Gastroesophageal sphincter (tissue), 3 donors: ENCODE measurements around the gene LATS2.

Experiments used
- POLR2A ChIP-seq, 2 donors: fragments of 450-650 bp; IDR thresholded peaks; one replicate each; pipeline ENCODE4 v1.6.1; 2017; ENCODE audit warnings: antibody characterized with exemption in 2 of 2, mild to moderate bottlenecking in 2 of 2, moderate library complexity in 1 of 2
- POLR2AphosphoS5 ChIP-seq: sonication (generic); formaldehyde crosslinking; IDR thresholded peaks from one replicate; pipeline ENCODE4 v1.6.1; 2017; ENCODE audit warnings: antibody characterized with exemption
- TF ChIP-seq, protein P1 (sequence below), 4 experiments: fragments of 200-600 bp in 2 of 4; fragments of 450-650 bp in 2 of 4; sonication (generic) in 1 of 4; IDR thresholded peaks; one replicate each; pipeline ENCODE4 v1.5.1; 2017 to 2019; ENCODE audit warnings: antibody characterized with exemption in 4 of 4, mild to moderate bottlenecking in 2 of 4, moderate library complexity in 2 of 4

DNA sequence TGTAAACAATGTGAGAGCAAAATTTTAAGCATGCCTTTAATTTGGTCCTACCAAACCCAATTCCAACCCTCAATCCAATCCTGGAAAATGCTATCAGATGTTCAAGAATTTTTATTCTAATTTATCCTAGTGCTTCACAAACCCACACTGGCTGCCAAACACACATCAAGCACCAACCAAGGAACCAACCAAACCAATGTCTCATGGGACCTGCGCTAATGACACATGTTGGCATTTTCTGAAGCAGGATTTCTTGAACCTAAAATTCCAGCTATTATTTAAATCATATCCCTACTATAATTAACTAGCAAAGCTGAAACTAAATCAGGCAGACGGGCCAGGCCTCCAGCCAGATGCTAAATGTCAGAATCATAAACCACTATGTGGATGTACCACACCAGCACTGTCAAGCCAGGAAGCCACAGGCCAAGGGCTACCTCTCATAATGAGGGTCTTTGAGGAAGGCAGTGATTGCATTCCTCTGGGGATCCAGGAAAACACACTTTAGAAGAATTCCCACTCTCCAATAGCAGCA lies 5.8 kb downstream of the LATS2 start:
- TF ChIP-seq POLR2AphosphoS5 (no peak), POLR2A (IDR thresholded peaks at IDR 0.05) (no peak)
- TF ChIP-seq, protein P1, sequence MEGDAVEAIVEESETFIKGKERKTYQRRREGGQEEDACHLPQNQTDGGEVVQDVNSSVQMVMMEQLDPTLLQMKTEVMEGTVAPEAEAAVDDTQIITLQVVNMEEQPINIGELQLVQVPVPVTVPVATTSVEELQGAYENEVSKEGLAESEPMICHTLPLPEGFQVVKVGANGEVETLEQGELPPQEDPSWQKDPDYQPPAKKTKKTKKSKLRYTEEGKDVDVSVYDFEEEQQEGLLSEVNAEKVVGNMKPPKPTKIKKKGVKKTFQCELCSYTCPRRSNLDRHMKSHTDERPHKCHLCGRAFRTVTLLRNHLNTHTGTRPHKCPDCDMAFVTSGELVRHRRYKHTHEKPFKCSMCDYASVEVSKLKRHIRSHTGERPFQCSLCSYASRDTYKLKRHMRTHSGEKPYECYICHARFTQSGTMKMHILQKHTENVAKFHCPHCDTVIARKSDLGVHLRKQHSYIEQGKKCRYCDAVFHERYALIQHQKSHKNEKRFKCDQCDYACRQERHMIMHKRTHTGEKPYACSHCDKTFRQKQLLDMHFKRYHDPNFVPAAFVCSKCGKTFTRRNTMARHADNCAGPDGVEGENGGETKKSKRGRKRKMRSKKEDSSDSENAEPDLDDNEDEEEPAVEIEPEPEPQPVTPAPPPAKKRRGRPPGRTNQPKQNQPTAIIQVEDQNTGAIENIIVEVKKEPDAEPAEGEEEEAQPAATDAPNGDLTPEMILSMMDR (IDR thresholded peaks at IDR 0.05) = no peak
